ENCODE measurements around the gene FLVCR2. TPM values are rescaled to one million over a fixed set of nuclear protein-coding genes. Genes with fewer than 3 reads are reported as not detected.

FLVCR2 gene
- total RNA-seq, 2 experiments from 2014 or later: 0.50 to 4.4 TPM

DNA sequence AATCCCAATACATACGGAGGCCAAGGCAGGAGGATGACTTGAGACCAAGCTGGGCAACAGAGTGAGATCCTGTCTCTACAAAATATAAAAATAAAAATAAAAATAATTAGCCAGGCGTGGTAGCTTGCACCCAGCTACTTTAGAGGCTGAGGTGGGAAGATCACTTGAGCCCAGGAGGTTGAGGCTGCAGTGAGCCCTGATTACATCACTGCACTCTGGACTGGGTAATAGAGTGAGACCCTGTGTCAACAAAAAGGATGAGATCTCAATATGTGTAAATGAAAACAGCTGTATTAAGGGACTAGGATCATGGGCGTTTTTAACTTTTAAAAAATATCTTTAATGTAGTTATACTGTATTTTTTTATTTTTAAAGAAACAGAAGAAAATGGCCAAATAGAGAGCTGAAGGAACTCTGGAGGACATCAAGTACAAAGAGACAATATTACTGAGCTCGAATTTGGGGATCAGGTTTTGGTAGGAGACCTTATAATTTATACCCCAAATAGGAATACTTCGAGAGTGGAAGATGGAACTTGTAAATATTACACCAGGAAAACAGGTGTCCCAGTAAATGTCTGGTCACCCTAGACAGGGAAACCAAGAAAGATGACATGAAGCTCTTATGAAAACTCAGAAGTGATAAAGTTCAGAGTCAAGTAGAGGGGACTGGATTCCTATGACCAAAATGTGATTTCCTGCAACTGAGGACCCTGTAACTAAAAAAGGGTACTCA lies 43.1 kb upstream of the FLVCR2 start:
- Mint-ChIP-seq H3K36me3 (ENCODE audit: low read depth) (peaks cover 62% of the 10 kb centered on the region), H3K4me1 (ENCODE audit: low read depth) (peaks cover 65% of the 10 kb centered on the region)
- intact Hi-C loops (cut with micrococcal nuclease): no loop called here

DNA sequence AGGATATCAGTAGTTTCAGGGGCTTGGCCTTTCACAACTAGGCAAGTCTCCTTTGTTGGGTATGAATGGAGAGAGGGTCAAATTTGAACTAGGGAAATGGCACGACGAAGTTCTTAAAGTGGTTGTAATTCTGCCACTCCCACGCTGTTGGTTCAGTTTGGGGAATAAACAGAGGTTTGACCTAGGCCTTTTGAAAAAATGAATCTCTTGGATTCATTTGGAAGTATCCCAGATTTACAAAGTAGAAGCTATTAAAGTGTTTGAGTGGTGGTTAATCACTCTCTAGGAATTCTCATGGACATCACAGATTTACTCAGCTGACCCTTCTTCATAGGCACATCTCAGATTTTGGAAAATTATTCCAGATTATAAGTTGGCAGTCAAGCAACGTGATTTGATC lies 41.3 kb upstream of the FLVCR2 start:
- CTCF ChIA-PET: interaction anchor here (0.9 to 2.6 kb wide), 6 partner anchors 11 to 172 kb away, joined by 3 to 7 read pairs (median 4); no protein-coding TSS in a partner anchor
- peaks cover 64% of the 10 kb centered on the region for H3K36me3 Mint-ChIP-seq (ENCODE audit: low read depth)
- H3K4me1 Mint-ChIP-seq (ENCODE audit: low read depth): peaks cover 70% of the 10 kb centered on the region
- H3K4me3 Mint-ChIP-seq: no peak overlapping the region
- H3K27ac Mint-ChIP-seq: peak overlapping the region; percentile 20
- TF ChIP-seq, protein P1, sequence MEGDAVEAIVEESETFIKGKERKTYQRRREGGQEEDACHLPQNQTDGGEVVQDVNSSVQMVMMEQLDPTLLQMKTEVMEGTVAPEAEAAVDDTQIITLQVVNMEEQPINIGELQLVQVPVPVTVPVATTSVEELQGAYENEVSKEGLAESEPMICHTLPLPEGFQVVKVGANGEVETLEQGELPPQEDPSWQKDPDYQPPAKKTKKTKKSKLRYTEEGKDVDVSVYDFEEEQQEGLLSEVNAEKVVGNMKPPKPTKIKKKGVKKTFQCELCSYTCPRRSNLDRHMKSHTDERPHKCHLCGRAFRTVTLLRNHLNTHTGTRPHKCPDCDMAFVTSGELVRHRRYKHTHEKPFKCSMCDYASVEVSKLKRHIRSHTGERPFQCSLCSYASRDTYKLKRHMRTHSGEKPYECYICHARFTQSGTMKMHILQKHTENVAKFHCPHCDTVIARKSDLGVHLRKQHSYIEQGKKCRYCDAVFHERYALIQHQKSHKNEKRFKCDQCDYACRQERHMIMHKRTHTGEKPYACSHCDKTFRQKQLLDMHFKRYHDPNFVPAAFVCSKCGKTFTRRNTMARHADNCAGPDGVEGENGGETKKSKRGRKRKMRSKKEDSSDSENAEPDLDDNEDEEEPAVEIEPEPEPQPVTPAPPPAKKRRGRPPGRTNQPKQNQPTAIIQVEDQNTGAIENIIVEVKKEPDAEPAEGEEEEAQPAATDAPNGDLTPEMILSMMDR (IDR thresholded peaks at IDR 0.05): no peak
- no peak for ATAC-seq
- no peaks in the 10 kb centered on the region for H3K27me3 Mint-ChIP-seq
- intact Hi-C loops (cut with micrococcal nuclease): no loop called here
- POLR2A ChIA-PET: interaction anchor here (0.6 to 1.5 kb wide), 4 partner anchors 14 to 48 kb away, joined by 3 to 5 read pairs (median 3); no protein-coding TSS in a partner anchor
- no peak for DNase-seq
- no peaks in the 10 kb centered on the region for H3K9me3 Mint-ChIP-seq

More for the DNA sequence above, 43.1 kb upstream of the FLVCR2 start:
- H3K27ac Mint-ChIP-seq: no peak overlapping the region
- no peaks in the 10 kb centered on the region for H3K27me3 Mint-ChIP-seq
- ChIA-PET CTCF (interaction anchor here (0.8 to 1.5 kb wide), 5 partner anchors 9 to 119 kb away, joined by 3 to 5 read pairs (median 4); no protein-coding TSS in a partner anchor), POLR2A (interaction anchor here (0.7 to 1.1 kb wide), 3 partner anchors 13 to 138 kb away, joined by 3 to 4 read pairs (median 3); partner anchors contain the start of gene BATF)
- TF ChIP-seq, protein P1 (IDR thresholded peaks at IDR 0.05): no peak
- ATAC-seq: no peak
- H3K9me3 Mint-ChIP-seq: no peaks in the 10 kb centered on the region
- no peak overlapping the region for H3K4me3 Mint-ChIP-seq
- DNase-seq: no peak

DNA sequence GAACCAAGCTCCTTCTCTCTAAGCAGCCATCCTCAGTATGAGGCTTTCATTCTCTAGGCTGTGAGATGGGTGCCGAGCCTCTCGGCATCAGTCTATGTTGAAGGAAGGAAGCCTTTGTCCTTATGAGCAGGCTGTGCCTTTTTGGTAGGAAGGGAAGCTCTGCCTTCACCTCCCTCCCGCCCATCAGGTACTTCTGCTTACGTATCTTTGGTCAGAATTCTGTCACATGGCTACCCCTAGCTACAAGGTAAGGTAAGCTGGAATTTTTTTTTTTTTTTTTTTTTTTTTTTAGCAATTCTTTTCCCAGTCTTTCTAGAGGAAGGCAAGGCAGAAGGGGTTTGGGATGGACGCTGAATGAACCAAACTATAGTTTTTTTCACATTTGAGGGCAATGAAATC lies 39.3 kb upstream of the FLVCR2 start:
- TF ChIP-seq, protein P1 (IDR thresholded peaks at IDR 0.05): no peak
- no peak overlapping the region for H3K4me3 Mint-ChIP-seq
- CTCF ChIA-PET: interaction anchor here (0.7 to 3.4 kb wide), 10 partner anchors 12 to 117 kb away, joined by 3 to 13 read pairs (median 6); no protein-coding TSS in a partner anchor
- H3K27me3 Mint-ChIP-seq: no peaks in the 10 kb centered on the region
- H3K4me1 Mint-ChIP-seq (ENCODE audit: low read depth): peaks cover 72% of the 10 kb centered on the region
- H3K9me3 Mint-ChIP-seq: no peaks in the 10 kb centered on the region
- POLR2A ChIA-PET: interaction anchor here (1.2 to 8.9 kb wide), 9 partner anchors 10 to 44 kb away, joined by 3 to 117 read pairs (median 6); partner anchors contain the start of genes BATF and FLVCR2
- intact Hi-C loops (cut with micrococcal nuclease): no loop called here
- DNase-seq (no peak), ATAC-seq (no peak)
- peak overlapping the region; percentile 96 for H3K27ac Mint-ChIP-seq
- H3K36me3 Mint-ChIP-seq (ENCODE audit: low read depth): peaks cover 54% of the 10 kb centered on the region

DNA sequence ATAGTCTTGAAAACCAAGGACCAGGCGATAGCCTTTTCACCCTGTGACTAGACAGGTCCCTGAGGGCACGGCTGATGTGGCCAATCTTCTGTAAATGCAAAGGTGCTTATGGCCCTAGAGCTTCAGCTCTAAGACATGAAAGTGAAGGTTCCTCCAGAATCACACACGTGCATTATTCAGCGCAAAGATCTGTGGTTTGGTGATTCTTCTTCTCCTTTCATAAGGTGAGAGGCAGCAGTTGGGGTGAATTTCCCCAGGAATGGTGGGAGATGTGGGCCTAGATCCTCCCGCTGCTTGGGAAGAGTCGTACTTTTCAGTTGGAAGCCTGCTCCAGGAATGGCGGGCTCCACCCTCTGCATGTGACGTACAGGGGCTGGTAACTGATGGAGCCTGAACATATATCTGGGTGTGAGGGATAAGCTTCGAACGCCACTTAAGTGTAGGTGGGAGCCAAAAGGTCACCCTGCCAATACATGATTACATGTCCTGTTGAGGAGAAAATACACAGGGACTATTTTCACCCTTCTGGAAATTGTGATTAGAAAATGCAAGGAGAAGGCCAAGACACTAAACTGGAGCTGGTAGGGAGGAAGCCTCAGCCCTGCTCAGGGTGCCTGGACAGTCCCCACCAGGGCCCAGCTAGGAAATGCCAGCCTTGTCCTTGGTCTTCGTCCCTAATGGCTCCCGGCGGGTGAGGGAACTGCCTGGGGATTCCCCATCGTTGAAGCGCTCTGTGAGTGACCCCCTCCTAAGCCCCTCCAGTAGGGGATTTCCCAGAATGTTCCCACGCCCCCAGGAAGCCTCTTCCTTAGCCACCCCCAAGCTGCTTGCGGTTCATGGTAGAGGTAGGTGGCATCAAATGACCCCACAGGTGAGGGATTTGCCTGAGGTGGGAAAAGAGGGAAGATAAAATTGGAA lies 38.6 kb upstream of the FLVCR2 start:
- peak; percentile 18 for ATAC-seq
- CTCF ChIA-PET: interaction anchor here (0.7 to 3.4 kb wide), 14 partner anchors 10 to 117 kb away, joined by 3 to 13 read pairs (median 6); no protein-coding TSS in a partner anchor

More for the DNA sequence above, 38.6 kb upstream of the FLVCR2 start:
- TF ChIP-seq, protein P1 (IDR thresholded peaks at IDR 0.05): no peak
- DNase-seq: peak; percentile 65
- H3K36me3 Mint-ChIP-seq (ENCODE audit: low read depth): peaks cover 52% of the 10 kb centered on the region
- peak overlapping the region; percentile 96 for H3K27ac Mint-ChIP-seq
- intact Hi-C loops (cut with micrococcal nuclease): no loop called here
- POLR2A ChIA-PET: interaction anchor here (0.8 to 8.9 kb wide), 11 partner anchors 9 to 45 kb away, joined by 3 to 117 read pairs (median 5); partner anchors contain the start of genes BATF and FLVCR2
- no peak overlapping the region for H3K4me3 Mint-ChIP-seq
- H3K4me1 Mint-ChIP-seq (ENCODE audit: low read depth): peaks cover 69% of the 10 kb centered on the region
- H3K27me3 Mint-ChIP-seq: no peaks in the 10 kb centered on the region
- H3K9me3 Mint-ChIP-seq: no peaks in the 10 kb centered on the region
